Measurements from ENCODE around the gene PCBD1.

The PCBD1 gene

DNA sequence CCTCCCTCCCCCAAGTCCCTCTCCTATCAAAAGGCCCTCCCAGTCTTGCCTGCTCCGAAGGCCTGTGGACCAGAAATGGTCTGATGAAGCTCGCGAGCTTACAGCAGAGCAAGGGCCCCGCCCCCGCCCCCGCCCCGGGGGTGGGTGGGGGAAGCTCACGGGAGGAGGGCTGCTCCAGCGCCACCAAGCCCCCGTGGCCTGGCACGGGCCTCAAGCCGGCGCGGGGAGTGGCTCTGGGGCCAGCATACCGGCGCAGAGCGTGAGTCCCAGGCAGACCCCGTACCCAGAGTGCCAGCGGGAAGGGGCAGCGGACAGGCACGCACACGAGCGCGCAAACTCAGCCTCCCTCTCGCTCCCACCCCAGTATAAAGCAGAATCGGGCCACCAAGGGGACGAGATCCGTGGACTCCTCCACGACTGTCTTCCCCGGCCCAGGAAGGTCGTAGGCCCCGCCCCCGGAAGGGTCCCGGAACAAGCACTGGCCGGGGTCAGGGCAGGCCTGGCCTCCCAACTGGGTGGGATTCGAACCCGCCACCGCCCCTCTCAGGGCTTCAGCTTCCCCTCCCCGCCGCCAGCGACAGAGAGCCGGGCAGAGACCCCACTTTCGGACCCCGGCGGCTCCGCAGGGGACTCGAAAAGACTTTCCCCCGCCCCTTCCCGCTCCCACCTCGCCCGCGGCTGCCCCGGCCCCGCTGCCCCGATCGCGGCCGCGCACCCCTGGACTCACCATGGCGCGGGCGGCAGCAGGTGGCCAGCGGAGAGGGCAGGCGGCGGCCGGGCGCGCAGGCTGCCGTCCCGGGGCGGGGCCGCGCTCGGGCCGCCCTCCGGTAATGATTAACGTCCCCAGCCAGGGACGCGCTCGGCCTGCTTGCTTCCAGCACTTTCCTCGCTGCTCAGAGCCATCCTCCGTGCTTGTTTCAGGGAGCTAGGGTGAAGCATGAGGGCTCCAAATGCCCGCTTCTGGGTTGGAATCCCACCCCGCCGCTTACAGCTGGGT is at the start of gene PCBD1:
TSS of gene PCBD1 (minus strand) at position 762 of the 997 bp plus-strand sequence. CDS start at position 730, 32 bp downstream.
- no peaks in the 10 kb centered on the region for H3K9me3 ChIP-seq
- no peaks in the 10 kb centered on the region for H3K27me3 ChIP-seq
- H3K27ac ChIP-seq: peak within 1 kb of the TSS; percentile 89 to 99
- peaks cover 7 to 27% (median 21%) of the 10 kb centered on the region in 3 donors for H3K36me3 ChIP-seq
- TF ChIP-seq, protein P1, sequence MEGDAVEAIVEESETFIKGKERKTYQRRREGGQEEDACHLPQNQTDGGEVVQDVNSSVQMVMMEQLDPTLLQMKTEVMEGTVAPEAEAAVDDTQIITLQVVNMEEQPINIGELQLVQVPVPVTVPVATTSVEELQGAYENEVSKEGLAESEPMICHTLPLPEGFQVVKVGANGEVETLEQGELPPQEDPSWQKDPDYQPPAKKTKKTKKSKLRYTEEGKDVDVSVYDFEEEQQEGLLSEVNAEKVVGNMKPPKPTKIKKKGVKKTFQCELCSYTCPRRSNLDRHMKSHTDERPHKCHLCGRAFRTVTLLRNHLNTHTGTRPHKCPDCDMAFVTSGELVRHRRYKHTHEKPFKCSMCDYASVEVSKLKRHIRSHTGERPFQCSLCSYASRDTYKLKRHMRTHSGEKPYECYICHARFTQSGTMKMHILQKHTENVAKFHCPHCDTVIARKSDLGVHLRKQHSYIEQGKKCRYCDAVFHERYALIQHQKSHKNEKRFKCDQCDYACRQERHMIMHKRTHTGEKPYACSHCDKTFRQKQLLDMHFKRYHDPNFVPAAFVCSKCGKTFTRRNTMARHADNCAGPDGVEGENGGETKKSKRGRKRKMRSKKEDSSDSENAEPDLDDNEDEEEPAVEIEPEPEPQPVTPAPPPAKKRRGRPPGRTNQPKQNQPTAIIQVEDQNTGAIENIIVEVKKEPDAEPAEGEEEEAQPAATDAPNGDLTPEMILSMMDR (IDR thresholded peaks at IDR 0.05): peak in 1 of 2 experiments; percentile 6
- H3K4me3 ChIP-seq: peak within 1 kb of the TSS; percentile 71 to 93
- H3K4me1 ChIP-seq: peaks cover 0 to 15% (median 8%) of the 10 kb centered on the region in 4 donors
- intact Hi-C loops (cut with DNase I; ENCODE audit: low total_unique reads): no loop called here
- peak; percentile 77 to 90 for DNase-seq

DNA sequence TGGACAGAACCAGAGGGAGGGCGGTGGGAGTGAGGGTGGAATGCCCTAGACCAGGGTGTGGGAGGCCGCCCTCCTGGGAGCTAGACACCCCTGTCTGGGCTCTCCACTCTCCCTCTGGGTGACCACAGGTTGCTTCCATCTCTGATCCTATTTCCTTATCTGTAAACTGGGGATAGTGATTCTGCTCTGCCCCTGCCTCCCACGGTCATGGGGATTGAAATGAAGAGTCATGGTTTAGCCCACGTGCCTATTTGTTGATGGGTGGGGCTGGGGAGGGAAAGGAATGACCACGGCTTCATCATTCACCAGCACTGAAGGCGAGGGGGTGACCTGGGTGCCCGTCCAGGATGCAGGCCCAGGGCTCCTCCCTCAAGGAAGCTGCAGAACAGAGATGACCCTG is 49.3 kb upstream of the PCBD1 start:
- TF ChIP-seq, protein P1 (IDR thresholded peaks at IDR 0.05): no peak
- no peak for DNase-seq
- no peak overlapping the region for H3K27ac ChIP-seq
- H3K4me1 ChIP-seq: no peaks in the 10 kb centered on the region
- no peaks in the 10 kb centered on the region for H3K9me3 ChIP-seq
- H3K4me3 ChIP-seq: no peak overlapping the region
- intact Hi-C loops (cut with DNase I; ENCODE audit: low total_unique reads): no loop called here
- no peaks in the 10 kb centered on the region for H3K36me3 ChIP-seq
- peaks cover 0 to 17% of the 10 kb centered on the region in 2 donors for H3K27me3 ChIP-seq

DNA sequence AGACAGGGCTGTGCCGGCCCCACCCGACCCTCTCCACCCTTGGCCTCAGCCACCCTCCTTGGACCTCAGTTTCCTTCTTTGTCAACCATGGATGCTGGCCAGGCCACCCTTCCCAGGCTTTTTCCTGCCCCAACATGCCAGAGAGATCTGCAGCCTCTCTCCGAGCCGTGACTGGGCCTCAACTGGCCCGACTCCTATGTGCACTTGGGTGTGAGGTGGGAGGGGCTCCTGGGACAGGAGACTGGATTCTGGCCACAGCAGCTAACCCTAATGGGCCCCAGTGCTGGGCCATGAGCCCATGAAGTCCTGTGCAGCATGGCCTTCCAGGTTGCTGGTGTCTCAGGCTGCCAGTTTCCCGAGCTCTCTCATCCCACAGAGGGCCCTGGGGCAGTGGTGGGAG is 47.7 kb upstream of the PCBD1 start:
- Histone ChIP-seq H3K9me3 (no peaks in the 10 kb centered on the region), H3K4me3 (no peak overlapping the region), H3K4me1 (no peaks in the 10 kb centered on the region), H3K27ac (no peak overlapping the region), H3K36me3 (no peaks in the 10 kb centered on the region), H3K27me3 (peaks cover 0 to 25% of the 10 kb centered on the region in 2 donors)
- intact Hi-C loops (cut with DNase I; ENCODE audit: low total_unique reads): no loop called here
- TF ChIP-seq, protein P1 (IDR thresholded peaks at IDR 0.05): no peak
- no peak for DNase-seq

DNA sequence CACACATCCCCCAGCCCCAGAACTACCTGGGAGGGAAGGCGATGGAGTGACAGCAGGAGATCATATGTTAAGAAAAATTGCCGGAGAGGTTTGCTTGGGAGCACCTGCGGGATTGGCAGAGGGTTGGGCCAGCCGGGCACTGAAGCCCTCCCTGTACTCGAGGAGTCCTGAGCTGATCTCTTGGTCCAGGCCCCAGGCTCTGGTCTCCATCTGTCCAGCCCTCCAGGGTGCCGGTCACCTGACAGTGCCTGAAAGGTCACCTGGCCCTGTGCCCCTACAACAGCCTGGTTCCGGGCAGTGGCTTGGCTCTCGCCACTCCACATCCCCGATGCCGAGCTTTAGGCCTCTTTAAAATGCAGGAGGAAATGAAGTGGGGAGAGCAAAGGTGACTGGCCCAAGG is 47.3 kb upstream of the PCBD1 start:
- no peak overlapping the region for H3K4me3 ChIP-seq
- intact Hi-C loops (cut with DNase I; ENCODE audit: low total_unique reads): no loop called here
- no peaks in the 10 kb centered on the region for H3K36me3 ChIP-seq
- no peaks in the 10 kb centered on the region for H3K9me3 ChIP-seq
- peaks cover 0 to 25% of the 10 kb centered on the region in 2 donors for H3K27me3 ChIP-seq
- no peak for DNase-seq
- H3K27ac ChIP-seq: no peak overlapping the region
- TF ChIP-seq, protein P1 (IDR thresholded peaks at IDR 0.05): no peak
- no peaks in the 10 kb centered on the region for H3K4me1 ChIP-seq

DNA sequence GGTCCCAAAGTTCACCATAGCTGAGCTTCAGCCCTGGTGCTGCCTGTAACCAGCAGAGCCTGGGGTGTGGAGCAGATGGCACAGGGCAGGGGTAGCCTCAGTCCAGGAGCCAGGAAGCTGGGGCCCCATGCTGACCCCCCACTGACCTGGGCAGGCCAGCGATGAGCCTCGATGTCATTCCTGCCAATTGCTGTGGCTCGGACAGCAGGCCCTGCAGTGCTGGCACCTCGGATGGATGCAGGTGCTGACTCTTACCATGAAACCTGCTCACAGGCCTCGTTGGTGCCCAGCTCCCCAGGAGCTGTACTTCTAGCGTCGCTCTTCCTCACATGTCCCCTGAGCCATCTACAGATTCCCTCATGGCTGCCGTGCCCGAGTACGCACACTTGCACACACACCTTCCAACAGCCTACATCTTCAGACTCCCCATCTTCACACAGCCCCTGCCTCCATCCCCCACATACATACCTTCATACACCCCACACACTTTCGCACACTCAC is 46.8 kb upstream of the PCBD1 start:
- H3K36me3 ChIP-seq: no peaks in the 10 kb centered on the region
- H3K4me3 ChIP-seq: no peak overlapping the region
- intact Hi-C loops (cut with DNase I; ENCODE audit: low total_unique reads): no loop called here
- H3K9me3 ChIP-seq: no peaks in the 10 kb centered on the region
- H3K27ac ChIP-seq: no peak overlapping the region
- H3K4me1 ChIP-seq: no peaks in the 10 kb centered on the region
- DNase-seq: no peak
- peaks cover 0 to 29% of the 10 kb centered on the region in 2 donors for H3K27me3 ChIP-seq
- TF ChIP-seq, protein P1 (IDR thresholded peaks at IDR 0.05): no peak
